Lower leg skin (tissue), 3 donors: ENCODE measurements around the gene MRPL3.

Source experiments
- CTCF ChIP-seq, 3 donors: fragments of 450-650 bp; IDR thresholded peaks; one replicate each; pipeline ENCODE4 v1.5.1; 2016; ENCODE audit warnings: antibody characterized with exemption in 3 of 3, mild to moderate bottlenecking in 3 of 3, moderate library complexity in 2 of 3
- POLR2A ChIP-seq, 2 donors: fragments of 450-650 bp; IDR thresholded peaks; one replicate each; pipeline ENCODE4 v1.6.1; 2016 to 2017; ENCODE audit warnings: antibody characterized with exemption in 2 of 2, mild to moderate bottlenecking in 1 of 2, moderate library complexity in 1 of 2

GRCh38 chr3:131470377-131470776 lies 32.4 kb downstream of the MRPL3 start:
- no peak for TF ChIP-seq POLR2A (IDR thresholded peaks at IDR 0.05)
- TF ChIP-seq CTCF (IDR thresholded peaks at IDR 0.05), result no peak
